Endothelial cell of umbilical vein (primary cell): Measurements from ENCODE around the gene NAXD. TPM values are rescaled to one million over a fixed set of nuclear protein-coding genes. Genes with fewer than 3 reads are reported as not detected.

Source experiments
- BruUV-seq: library from RNA; stranded (reverse); fragments of 400-500 nt; replicated peaks from 2 replicates; lab custom pipeline; 2021; lab: Mats Ljungman, UMichigan
- CTCF ChIA-PET: fragments of 300-600, 350-600 bp; sonication (Branson Sonifier 250); formaldehyde crosslinking; loops from one replicate; lab custom pipeline; 2021; ENCODE audit warnings: antibody characterized with exemption, inconsistent platforms; lab: Charles Lee
- POLR2A ChIA-PET: fragments of 300-600, 350-600 bp; sonication (Branson Sonifier 250); formaldehyde crosslinking; loops from one replicate; lab custom pipeline; 2021; ENCODE audit warnings: antibody characterized with exemption, inconsistent platforms; lab: Charles Lee
- DNase-seq: peaks from one replicate; pipeline ENCODE4 v3.0.0-alpha.2; 2011; ENCODE audit warnings: low read depth, low spot score
- FAIRE-seq: peaks from 2 replicates; lab custom pipeline; 2011; peaks lifted over from hg19 to GRCh38; lab: Jason Lieb, UNC
- H2AFZ ChIP-seq: 2 replicates; pipeline ENCODE4 v1.6.0; 2012; ENCODE audit warnings: low read depth, low read length, control low read depth, inconsistent platforms
- H3K27ac ChIP-seq: 2 replicates; pipeline ENCODE4 v1.5.1; 2011; ENCODE audit warnings: low read depth, mild to moderate bottlenecking, control low read depth, low read length, moderate library complexity; ENCODE audit not compliant: insufficient read depth
- H3K27me3 ChIP-seq, 2 experiments: 2 replicates each; pipeline versions ENCODE4 v1.6.0 to v1.6.1; 2011; ENCODE audit warnings: low read length in 2 of 2, mixed read lengths in 1 of 2; ENCODE audit not compliant: control insufficient read depth in 2 of 2, insufficient read depth in 2 of 2
- H3K36me3 ChIP-seq, 2 experiments: 2 replicates in 1 of 2; 3 replicates in 1 of 2; pipeline ENCODE4 v1.5.1; 2011; ENCODE audit warnings: low read length in 2 of 2, mild to moderate bottlenecking in 1 of 2, moderate library complexity in 1 of 2; ENCODE audit not compliant: control insufficient read depth in 2 of 2, insufficient read depth in 2 of 2; ENCODE audit errors: extremely low read depth in 1 of 2
- H3K4me1 ChIP-seq: 3 replicates; pipeline ENCODE4 v1.5.1; 2011; ENCODE audit warnings: mild to moderate bottlenecking, low read length; ENCODE audit not compliant: control insufficient read depth, insufficient read depth; ENCODE audit errors: extremely low read depth
- H3K4me2 ChIP-seq: 2 replicates; pipeline ENCODE4 v1.6.1; 2011; ENCODE audit warnings: low read length, control low read depth, mixed read lengths; ENCODE audit not compliant: insufficient read depth
- H3K4me3 ChIP-seq, 3 experiments: fragments of 200-600 bp in 1 of 3; sonication (generic), shearing (Covaris generic) in 1 of 3; replicated peaks in 1 of 3; 2 replicates each; pipeline ENCODE4 v1.5.1; 2011 to 2016; ENCODE audit warnings: control low read depth in 3 of 3, low read length in 3 of 3, mild to moderate bottlenecking in 2 of 3, inconsistent platforms in 1 of 3, low read depth in 1 of 3, moderate library complexity in 1 of 3; ENCODE audit not compliant: insufficient read depth in 1 of 3
- H3K79me2 ChIP-seq: 2 replicates; pipeline ENCODE4 v1.6.0; 2012; ENCODE audit warnings: low read length, inconsistent platforms; ENCODE audit not compliant: control insufficient read depth, insufficient read depth
- H3K9ac ChIP-seq: replicated peaks from 2 replicates; pipeline ENCODE3; 2011; ENCODE audit warnings: low read length, control low read depth; ENCODE audit not compliant: insufficient read depth; ENCODE audit errors: extremely low read depth
- H3K9me1 ChIP-seq: replicated peaks from 3 replicates; pipeline ENCODE4 v1.6.0; 2011; ENCODE audit warnings: mild to moderate bottlenecking, low read length; ENCODE audit not compliant: control insufficient read depth, insufficient read depth; ENCODE audit errors: extremely low read depth
- H3K9me3 ChIP-seq: replicated peaks from 2 replicates; pipeline ENCODE4 v1.5.1; 2012; ENCODE audit warnings: low read length, inconsistent platforms; ENCODE audit not compliant: control insufficient read depth, insufficient read depth
- H4K20me1 ChIP-seq: replicated peaks from 2 replicates; pipeline ENCODE3; 2011; ENCODE audit warnings: mild to moderate bottlenecking, low read length; ENCODE audit not compliant: control insufficient read depth, insufficient read depth; ENCODE audit errors: extremely low read depth
- EZH2 ChIP-seq: IDR thresholded peaks from 2 replicates; pipeline ENCODE4 v1.6.1; 2012; ENCODE audit warnings: borderline replicate concordance, low read depth, mild to moderate bottlenecking, moderate library complexity, low read length, inconsistent platforms; ENCODE audit not compliant: severe bottlenecking
- FOS ChIP-seq: IDR thresholded peaks from 2 replicates; pipeline ENCODE4 v1.6.1; 2011; ENCODE audit warnings: mild to moderate bottlenecking, low read length, moderate library complexity, borderline replicate concordance; ENCODE audit not compliant: insufficient read depth
- GATA2 ChIP-seq: IDR thresholded peaks from 2 replicates; pipeline ENCODE4 v1.7.0; 2011; ENCODE audit warnings: low read depth, mild to moderate bottlenecking, moderate library complexity, mixed read lengths, low read length; ENCODE audit not compliant: insufficient read length, insufficient read depth
- JUN ChIP-seq: IDR thresholded peaks from 2 replicates; pipeline ENCODE4 v1.6.1; 2011; ENCODE audit warnings: borderline replicate concordance, low read depth; ENCODE audit not compliant: insufficient read length, insufficient read depth
- MYC ChIP-seq: IDR thresholded peaks from one replicate; pipeline ENCODE4 v1.6.1; 2011; ENCODE audit warnings: mild to moderate bottlenecking, low read depth, low read length
- POLR2A ChIP-seq: IDR thresholded peaks from 2 replicates; pipeline ENCODE4 v1.6.1; 2012; ENCODE audit warnings: low read depth, mild to moderate bottlenecking, control low read depth, low read length
- POLR2AphosphoS5 ChIP-seq: IDR thresholded peaks from 2 replicates; pipeline ENCODE4 v1.6.1; 2012; ENCODE audit warnings: low read depth, mild to moderate bottlenecking, control low read depth, low read length, moderate library complexity; ENCODE audit not compliant: insufficient read depth
- dilution Hi-C: fragments of 300-500 bp; cut with MboI; formaldehyde crosslinking; loops from one replicate; pipeline ENCODE4 v1.15.0; 2019; ENCODE audit warnings: low sequenced_read_pairs; ENCODE audit not compliant: extremely low pct_ligation_motif_present
- intact Hi-C: fragments of 100-400 bp; cut with micrococcal nuclease; formaldehyde crosslinking; loops from one replicate; pipeline ENCODE4 v1.10.0; 2022
- polyA plus RNA-seq, 4 experiments: library from polyadenylated mRNA; depleted of rRNA in 3 of 4; stranded (reverse) in 3 of 4; unstranded in 1 of 4; fragments of >200 nt; gene quantifications; 2 replicates each; pipeline versions ENCODE4 v1.2.1 to v1.2.3, GENCODE V29; 2011 to 2012; ENCODE audit warnings: missing spikeins in 1 of 4
- total RNA-seq: library from RNA; stranded (reverse); gene quantifications from 2 replicates; pipeline ENCODE4 v1.2.3, GENCODE V29; 2021
- TF ChIP-seq, protein P1 (sequence below): IDR thresholded peaks from 2 replicates; pipeline ENCODE4 v1.6.1; 2011; ENCODE audit not compliant: insufficient read depth, insufficient read length
- TF ChIP-seq, protein P2 (sequence below), 2 donors: IDR thresholded peaks; 1 replicate in 1 of 2; 2 replicates in 1 of 2; pipeline ENCODE4 v1.5.1; 2011; ENCODE audit warnings: low read length in 2 of 2, mild to moderate bottlenecking in 2 of 2, moderate library complexity in 2 of 2, control low read depth in 1 of 2, inconsistent platforms in 1 of 2, low read depth in 1 of 2; ENCODE audit not compliant: insufficient read depth in 1 of 2; ENCODE audit errors: extremely low read depth in 1 of 2

Gene NAXD
- total and polyA plus RNA-seq, 2 donors (not counting 3 experiments of a cell fraction or from before 2014, with no cell fraction given), result 19.9 to 42.9 TPM

DNA sequence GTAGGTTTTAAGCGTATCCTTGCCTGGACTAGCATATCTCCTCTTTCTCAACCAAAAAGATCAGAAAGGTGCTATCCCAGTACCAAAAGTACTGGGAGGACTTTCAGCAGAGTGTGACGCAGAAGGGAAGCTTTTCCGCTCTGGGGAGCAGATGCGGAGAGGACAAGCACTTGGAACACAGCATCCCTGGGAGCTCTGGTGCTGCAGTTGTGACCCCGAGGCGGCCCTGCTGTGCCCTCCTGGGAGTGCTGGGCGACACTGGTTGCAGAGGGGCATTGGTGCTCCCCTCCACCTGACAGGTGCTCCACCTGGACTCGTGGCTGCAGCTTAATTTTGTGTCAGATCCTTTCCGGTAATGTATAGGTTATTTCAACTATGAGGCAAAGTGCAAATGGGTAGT lies 3.4 kb downstream of the NAXD start:
- Histone ChIP-seq H4K20me1 (no peaks in the 10 kb centered on the region), H3K9me1 (no peaks in the 10 kb centered on the region)
- no peak for FAIRE-seq

More for the DNA sequence above, 3.4 kb downstream of the NAXD start:
- no peak for DNase-seq
- Histone ChIP-seq H3K36me3 (peaks cover 0 to 6% of the 10 kb centered on the region in 2 experiments), H3K9me3 (no peaks in the 10 kb centered on the region), H3K79me2 (peaks cover 76% of the 10 kb centered on the region), H3K4me1 (peaks cover 20% of the 10 kb centered on the region), H3K4me2 (no peak overlapping the region), H2AFZ (no peak overlapping the region), H3K27me3 (no peaks in the 10 kb centered on the region), H3K27ac (no peak overlapping the region), H3K4me3 (no peak overlapping the region), H3K9ac (no peak overlapping the region)
- intact Hi-C loops, result no loop called here
- no TSS peak for BruUV-seq
- POLR2A ChIA-PET, result interaction anchor here (1.4 kb wide), 1 partner anchor 97 kb away, joined by 3 read pairs; no protein-coding TSS in a partner anchor
- dilution Hi-C loops, result no loop called here
- TF ChIP-seq MYC (no peak), EZH2 (no peak), FOS (no peak), POLR2A (no peak), POLR2AphosphoS5 (no peak), JUN (no peak), GATA2 (no peak)
- TF ChIP-seq, protein P1, sequence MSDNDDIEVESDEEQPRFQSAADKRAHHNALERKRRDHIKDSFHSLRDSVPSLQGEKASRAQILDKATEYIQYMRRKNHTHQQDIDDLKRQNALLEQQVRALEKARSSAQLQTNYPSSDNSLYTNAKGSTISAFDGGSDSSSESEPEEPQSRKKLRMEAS, result no peak
- TF ChIP-seq, protein P2, sequence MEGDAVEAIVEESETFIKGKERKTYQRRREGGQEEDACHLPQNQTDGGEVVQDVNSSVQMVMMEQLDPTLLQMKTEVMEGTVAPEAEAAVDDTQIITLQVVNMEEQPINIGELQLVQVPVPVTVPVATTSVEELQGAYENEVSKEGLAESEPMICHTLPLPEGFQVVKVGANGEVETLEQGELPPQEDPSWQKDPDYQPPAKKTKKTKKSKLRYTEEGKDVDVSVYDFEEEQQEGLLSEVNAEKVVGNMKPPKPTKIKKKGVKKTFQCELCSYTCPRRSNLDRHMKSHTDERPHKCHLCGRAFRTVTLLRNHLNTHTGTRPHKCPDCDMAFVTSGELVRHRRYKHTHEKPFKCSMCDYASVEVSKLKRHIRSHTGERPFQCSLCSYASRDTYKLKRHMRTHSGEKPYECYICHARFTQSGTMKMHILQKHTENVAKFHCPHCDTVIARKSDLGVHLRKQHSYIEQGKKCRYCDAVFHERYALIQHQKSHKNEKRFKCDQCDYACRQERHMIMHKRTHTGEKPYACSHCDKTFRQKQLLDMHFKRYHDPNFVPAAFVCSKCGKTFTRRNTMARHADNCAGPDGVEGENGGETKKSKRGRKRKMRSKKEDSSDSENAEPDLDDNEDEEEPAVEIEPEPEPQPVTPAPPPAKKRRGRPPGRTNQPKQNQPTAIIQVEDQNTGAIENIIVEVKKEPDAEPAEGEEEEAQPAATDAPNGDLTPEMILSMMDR (IDR thresholded peaks at IDR 0.05; ENCODE audit: extremely low read depth in 1 of 2, insufficient read depth in 1 of 2, low read depth in 1 of 2, low read length in 2 of 2), result no peak
- CTCF ChIA-PET, result interaction anchor here (1.9 kb wide), 1 partner anchor 1825 kb away, joined by 5 read pairs; no protein-coding TSS in a partner anchor
